ENCODE measurements around the gene HBP1. TPM values are rescaled to one million over a fixed set of nuclear protein-coding genes. Genes with fewer than 3 reads are reported as not detected.
A peak's percentile ranks its signal among the peaks of the same experiment; 100 is the strongest.

The HBP1 gene
- total RNA-seq, 1 donor, result 90.9 TPM

- DNase-seq (ENCODE audit: low read depth), result peak; percentile 62
- peak; percentile 76 for TF ChIP-seq CTCF (IDR thresholded peaks at IDR 0.05; ENCODE audit: insufficient read depth, low read length)
- H3K4me3 ChIP-seq (ENCODE audit: low read depth, low read length), result no peak overlapping the region
Measured at GRCh38 chr7:107147464-107148393, 21.1 kb upstream of the HBP1 start.

GRCh38 chr7:107148721-107149120 is 20.1 kb upstream of the HBP1 start:
- DNase-seq (ENCODE audit: low read depth), result no peak
- H3K4me3 ChIP-seq (ENCODE audit: low read depth, low read length), result no peak overlapping the region
- TF ChIP-seq CTCF (IDR thresholded peaks at IDR 0.05; ENCODE audit: insufficient read depth, low read length), result no peak

GRCh38 chr7:107149863-107150262 is 18.9 kb upstream of the HBP1 start:
- TF ChIP-seq CTCF (IDR thresholded peaks at IDR 0.05; ENCODE audit: insufficient read depth, low read length), result no peak

GRCh38 chr7:107150375-107151073 is 18.3 kb upstream of the HBP1 start:
- no peak overlapping the region for H3K4me3 ChIP-seq (ENCODE audit: low read depth, low read length)
- peak; percentile 65 for TF ChIP-seq CTCF (IDR thresholded peaks at IDR 0.05; ENCODE audit: insufficient read depth, low read length)
- DNase-seq (ENCODE audit: low read depth), result peak; percentile 87

More at GRCh38 chr7:107149863-107150262, 18.9 kb upstream of the HBP1 start:
- H3K4me3 ChIP-seq (ENCODE audit: low read depth, low read length), result no peak overlapping the region
- no peak for DNase-seq (ENCODE audit: low read depth)

- no peak for TF ChIP-seq CTCF (IDR thresholded peaks at IDR 0.05; ENCODE audit: insufficient read depth, low read length)
- H3K4me3 ChIP-seq (ENCODE audit: low read depth, low read length), result no peak overlapping the region
- DNase-seq (ENCODE audit: low read depth), result no peak
Measured at GRCh38 chr7:107151538-107151937, 17.3 kb upstream of the HBP1 start.

- TF ChIP-seq CTCF (IDR thresholded peaks at IDR 0.05; ENCODE audit: insufficient read depth, low read length), result no peak
- no peak overlapping the region for H3K4me3 ChIP-seq (ENCODE audit: low read depth, low read length)
- DNase-seq (ENCODE audit: low read depth), result peak; percentile 24
Measured at GRCh38 chr7:107152011-107152410, 16.8 kb upstream of the HBP1 start.

Data from fibroblast of the aortic adventitia (primary cell).